Measurements from ENCODE around the gene RFX4. TPM values are rescaled to one million over a fixed set of nuclear protein-coding genes. Genes with fewer than 3 reads are reported as not detected.

Gene RFX4
- total and polyA plus RNA-seq, 2 of the 8 experiments (the other 6 are each of a cell fraction or from before 2014, with no cell fraction given): 0.06 TPM; not detected in 1

- no peak for FAIRE-seq
- no peak for TF ChIP-seq JUND (IDR thresholded peaks at IDR 0.05; ENCODE audit: low read length)
Measured at GRCh38 chr12:106801167-106801708, 218.4 kb downstream of the RFX4 start.

More at GRCh38 chr12:106801167-106801708, 218.4 kb downstream of the RFX4 start:
- Histone ChIP-seq H3K14ac (ENCODE audit: insufficient read length) (no peak overlapping the region), H3K9ac (replicated peaks in 1 of 4; ENCODE audit: extremely low read depth in 1 of 4, low read depth in 3 of 4, low read length in 3 of 4) (no peak overlapping the region), H3K79me2 (ENCODE audit: control insufficient read depth in 1 of 2, insufficient read depth in 2 of 2, low read length in 2 of 2) (no peaks in the 10 kb centered on the region), H4K5ac (ENCODE audit: insufficient read length, low read depth, low read length) (no peak overlapping the region), H3K4me1 (replicated peaks in 1 of 4; ENCODE audit: control insufficient read depth in 3 of 4, insufficient read depth in 4 of 4, low read length in 3 of 4) (no peaks in the 10 kb centered on the region), H3K36me3 (ENCODE audit: control insufficient read depth in 2 of 4, insufficient read depth in 4 of 4, low read length in 3 of 4) (peaks cover 2 to 10% (median 5%) of the 10 kb centered on the region in 4 experiments; a peak in 4 of 8 replicates), H4K8ac (ENCODE audit: extremely low read depth, insufficient read depth, low read length) (no peak overlapping the region), H2BK12ac (ENCODE audit: low read depth, low read length) (no peak overlapping the region), H3K9me3 (ENCODE audit: insufficient read depth in 2 of 2, low read depth in 1 of 2, low read length in 1 of 2) (no peaks in the 10 kb centered on the region), H3K56ac (replicated peaks; ENCODE audit: insufficient read length, low read depth, low read length) (no peak overlapping the region), H3K23me2 (ENCODE audit: low read depth, low read length) (no peaks in the 10 kb centered on the region), H2AK5ac (ENCODE audit: low read depth, low read length) (no peak overlapping the region), H3K4ac (replicated peaks; ENCODE audit: insufficient read length, low read depth, low read length) (no peak overlapping the region), H3K18ac (ENCODE audit: extremely low read depth, low read length) (no peak overlapping the region), H2BK15ac (ENCODE audit: low read length) (no peak overlapping the region), H3K79me1 (ENCODE audit: low read depth, low read length) (no peaks in the 10 kb centered on the region), H3K4me3 (ENCODE audit: extremely low read depth in 1 of 4, insufficient read depth in 2 of 4, low read depth in 3 of 4, low read length in 4 of 4) (no peak overlapping the region), H2BK5ac (ENCODE audit: low read depth, low read length) (no peak overlapping the region), H3K27ac (ENCODE audit: low read depth, low read length) (no peak overlapping the region), H3K23ac (ENCODE audit: insufficient read length) (no peak overlapping the region), H3K4me2 (ENCODE audit: insufficient read depth in 1 of 2, low read depth in 2 of 2, low read length in 2 of 2) (no peak overlapping the region), H4K20me1 (replicated peaks in 1 of 2; ENCODE audit: control insufficient read depth in 1 of 2, insufficient read depth in 2 of 2, low read length in 2 of 2) (no peaks in the 10 kb centered on the region), H2BK20ac (ENCODE audit: low read length) (no peak overlapping the region), H2BK120ac (replicated peaks; ENCODE audit: low read depth, low read length) (no peak overlapping the region), H2AFZ (ENCODE audit: low read length) (no peak overlapping the region), H4K91ac (replicated peaks; ENCODE audit: insufficient read length, low read length) (no peak overlapping the region), H3K27me3 (replicated peaks in 1 of 4; ENCODE audit: control insufficient read depth in 3 of 4, extremely low read depth in 1 of 4, insufficient read depth in 3 of 4, low read length in 3 of 4) (no peaks in the 10 kb centered on the region)
- ChIA-PET CTCF (ENCODE audit: partially characterized antibody) (interaction anchor here (0.9 to 3.4 kb wide), 4 partner anchors 11 to 117 kb away, joined by 3 to 13 read pairs (median 9); no protein-coding TSS in a partner anchor), POLR2A (ENCODE audit: partially characterized antibody) (interaction anchor here (1.0 to 1.5 kb wide), 4 partner anchors 13 to 46 kb away, joined by 3 to 6 read pairs (median 3); partner anchors contain the start of gene RIC8B)
- no peak for DNase-seq (ENCODE audit: low read depth in 1 of 2, low spot score in 2 of 2)
- WGBS, 2 experiments (ENCODE audit: extremely low coverage in 1 of 2, insufficient coverage in 1 of 2, insufficient read length in 1 of 2, insufficient replicate concordance in 2 of 2, low coverage in 1 of 2, low lambda C conversion rate in 2 of 2, missing lambda C conversion rate in 1 of 2): 81% methylated on average over 1 of the region's 1 CpG; no CpG with 5 or more reads in 1 of the 2 experiments
